Activated CD4-positive, CD25-positive, alpha-beta regulatory T cell treated with anti-CD3 and anti-CD28 coated beads, Interleukin-2, amount 50 U/mL, for 72 hours (primary cell): Measurements from ENCODE around the gene TREML4.
"Not testable (repeated sequence)": the region's sequence is repeated elsewhere in the genome, so short reads cannot be mapped to it uniquely, and the experiment has no call there.

Experiments
- DNase-seq: peaks from one replicate; pipeline ENCODE4 v3.0.0; 2021

The TREML4 gene

DNA sequence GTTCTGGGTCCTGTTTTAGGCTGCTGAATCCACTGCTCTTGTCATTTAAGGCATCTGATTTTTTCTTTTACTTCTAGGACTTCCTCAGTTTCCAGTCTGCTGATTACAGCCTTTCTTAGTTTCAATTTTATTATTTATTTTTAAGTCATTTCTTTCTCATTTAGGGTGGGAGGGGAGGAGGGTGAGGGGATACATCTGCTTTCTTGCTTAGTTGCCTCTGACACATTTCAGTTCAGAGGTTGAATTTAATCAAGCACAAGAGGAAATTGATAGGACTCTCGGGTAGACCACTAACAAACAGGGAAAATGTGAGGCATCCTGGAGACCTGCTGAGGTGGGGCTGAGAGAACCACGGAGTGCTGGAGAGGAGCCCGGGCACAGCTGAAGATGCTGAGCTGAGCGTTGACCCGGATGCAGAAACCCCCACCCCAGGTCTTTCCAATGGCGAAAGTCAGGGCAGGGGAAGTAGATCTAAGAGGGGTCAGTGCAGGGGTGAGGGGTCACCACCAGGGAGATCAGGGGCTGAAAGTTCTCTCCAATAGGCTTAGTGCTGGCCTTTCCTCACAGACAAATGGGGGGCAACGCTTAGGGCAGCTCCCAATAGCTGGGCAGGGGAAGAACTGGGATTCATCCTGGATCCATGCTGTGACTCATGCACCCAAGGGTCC, 19.6 kb upstream of the TREML4 start:
- no peak for DNase-seq

DNA sequence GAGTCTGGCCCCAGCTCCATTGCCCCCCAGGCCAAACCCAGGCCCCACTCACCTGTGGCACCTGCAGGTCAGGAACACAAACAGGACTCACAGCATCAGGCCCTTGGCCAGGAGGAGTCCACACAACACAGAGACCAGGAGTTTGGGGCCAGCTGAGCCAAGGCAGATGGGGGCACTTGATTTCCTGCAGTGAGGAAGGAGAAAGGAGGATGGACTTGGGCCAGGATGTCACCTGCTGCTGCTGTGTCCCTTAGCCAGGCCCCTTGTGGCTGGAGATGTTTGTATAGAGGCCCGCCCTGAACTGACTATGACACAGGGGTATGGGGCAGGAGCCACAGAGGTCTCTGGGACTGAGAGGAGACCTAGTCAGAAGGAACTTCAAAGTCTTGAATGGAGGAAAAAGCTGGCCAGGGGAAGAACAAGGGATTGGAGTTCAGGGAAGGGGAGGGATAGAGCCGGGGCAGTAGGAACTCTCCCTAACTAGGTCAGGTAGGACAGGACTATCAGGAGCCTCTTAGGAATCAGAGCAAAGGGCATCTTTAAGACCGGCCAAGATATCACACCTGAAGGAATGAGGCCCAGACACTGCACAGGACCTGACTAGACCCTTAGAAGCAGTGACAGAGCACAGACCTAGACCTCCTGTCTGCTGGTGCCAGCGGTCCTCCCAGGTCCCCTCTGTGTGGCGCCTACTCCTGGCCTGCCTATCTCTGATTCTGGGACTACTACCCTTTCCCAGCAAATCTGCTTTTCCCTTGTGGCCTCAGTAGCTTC, 18.4 kb upstream of the TREML4 start:
- no peak for DNase-seq

DNA sequence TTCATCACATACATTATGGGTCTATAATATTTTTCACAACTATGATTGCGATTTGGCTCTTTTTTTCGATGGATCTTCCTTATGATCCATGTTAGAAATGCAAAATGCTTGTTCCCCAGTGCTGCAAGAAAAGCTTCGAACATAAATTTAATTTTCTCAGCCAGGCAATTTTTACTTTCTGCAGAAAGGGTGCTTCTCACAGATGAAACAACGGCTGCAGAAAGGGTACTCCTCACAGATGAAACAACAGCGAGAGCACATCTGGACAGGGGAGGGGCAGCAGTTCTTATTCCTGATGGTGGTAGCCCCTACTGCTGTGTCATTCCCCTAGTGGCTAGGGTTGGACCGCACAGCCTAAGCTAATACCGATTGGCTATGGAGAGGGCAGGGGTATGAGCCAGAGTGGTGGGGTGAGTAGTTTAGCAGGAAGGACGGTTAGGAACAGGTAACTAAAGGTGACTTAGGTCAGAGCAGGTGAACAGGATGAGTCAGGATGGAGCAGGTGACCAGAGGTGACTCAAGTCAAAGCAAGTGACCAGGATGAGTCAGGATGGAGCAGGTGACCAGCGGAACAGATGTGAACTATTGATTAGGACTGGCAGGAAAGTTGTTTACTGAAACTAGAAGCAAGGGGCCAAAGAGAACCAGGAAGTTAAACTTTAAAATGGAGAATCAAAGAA, 13.4 kb upstream of the TREML4 start:
- no peak for DNase-seq

DNA sequence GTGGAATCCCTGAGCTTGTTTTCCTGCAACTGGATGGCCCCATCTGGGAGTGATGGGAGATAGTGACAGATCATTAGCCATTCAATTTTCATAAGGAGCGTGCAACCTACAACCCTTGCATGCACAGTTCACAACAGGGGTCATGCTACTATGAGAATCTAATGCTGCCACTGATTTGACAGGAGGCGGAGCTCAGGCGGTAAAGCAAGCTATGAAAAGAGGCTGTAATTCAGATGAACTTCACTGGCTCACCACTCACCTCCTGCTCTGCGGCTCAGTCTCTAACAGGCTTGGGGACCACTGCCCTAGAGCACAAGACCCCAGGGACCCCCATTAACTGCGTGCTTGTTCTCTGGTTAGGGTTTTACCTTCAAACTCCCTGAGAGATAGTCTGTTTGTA, 12.4 kb upstream of the TREML4 start:
- no peak for DNase-seq

DNA sequence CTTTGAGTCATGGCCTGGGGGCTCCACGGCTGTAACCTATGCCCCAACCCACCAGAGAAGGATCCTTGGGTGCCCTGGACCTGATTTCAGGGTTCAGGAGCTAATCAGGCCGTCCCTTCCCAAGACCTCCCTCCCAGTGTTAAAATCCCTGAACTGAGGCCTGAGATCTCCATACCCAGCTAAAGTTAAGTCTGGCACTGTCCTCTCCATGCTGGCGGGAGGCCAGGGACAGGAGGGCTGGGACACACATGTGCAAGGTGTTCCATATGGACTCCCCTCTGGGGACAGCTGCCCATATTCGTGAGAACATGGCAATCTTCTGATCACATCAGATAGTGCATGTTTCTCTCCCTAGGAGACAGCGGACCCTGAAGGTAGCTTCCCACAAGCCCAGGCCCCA, 11.5 kb upstream of the TREML4 start:
- no peak for DNase-seq

GRCh38 chr6:41222045-41222444, 6.1 kb upstream of the TREML4 start:
- no peak for DNase-seq

- no peak for DNase-seq
Observed at GRCh38 chr6:41222513-41222912, 5.6 kb upstream of the TREML4 start.

DNA sequence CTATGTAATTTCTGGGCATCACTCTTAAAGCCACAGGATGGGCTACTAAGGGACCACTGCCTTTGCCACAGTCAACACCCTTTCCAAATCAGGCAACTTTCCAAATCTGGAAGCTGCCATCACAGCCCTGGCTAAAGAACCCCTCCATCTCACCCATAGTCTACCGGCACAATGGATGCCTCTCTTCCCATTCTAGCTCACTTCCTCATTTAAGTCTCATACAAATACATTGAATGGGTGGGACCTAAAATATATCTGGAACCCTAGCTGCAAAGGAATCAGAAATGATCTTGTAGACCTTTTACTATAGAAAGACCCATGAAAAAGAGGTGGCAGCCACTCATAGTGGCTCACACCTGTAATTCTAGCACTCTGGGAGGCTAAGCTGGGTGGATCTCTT, 3.3 kb upstream of the TREML4 start:
- no peak for DNase-seq

DNA sequence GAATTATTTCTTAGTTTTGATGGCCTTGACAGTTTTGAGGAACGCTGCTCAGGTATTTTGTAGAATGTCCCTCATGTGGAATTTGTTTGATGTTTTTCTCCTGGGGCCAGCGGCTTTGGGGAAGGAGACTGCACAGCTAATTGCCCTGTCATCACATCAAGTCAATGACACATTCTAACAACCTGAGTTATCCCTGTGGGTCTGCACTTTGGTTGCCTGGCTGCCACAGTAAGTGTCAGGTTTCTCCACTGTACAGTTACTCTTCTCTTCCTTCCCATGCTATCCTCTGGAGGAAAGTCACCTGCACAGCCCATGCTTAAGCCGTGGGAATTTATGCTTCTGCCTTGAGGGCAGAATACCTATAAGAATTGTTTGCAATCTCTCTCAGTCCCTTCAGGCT, 1.4 kb upstream of the TREML4 start:
- DNase-seq, result no peak

DNA sequence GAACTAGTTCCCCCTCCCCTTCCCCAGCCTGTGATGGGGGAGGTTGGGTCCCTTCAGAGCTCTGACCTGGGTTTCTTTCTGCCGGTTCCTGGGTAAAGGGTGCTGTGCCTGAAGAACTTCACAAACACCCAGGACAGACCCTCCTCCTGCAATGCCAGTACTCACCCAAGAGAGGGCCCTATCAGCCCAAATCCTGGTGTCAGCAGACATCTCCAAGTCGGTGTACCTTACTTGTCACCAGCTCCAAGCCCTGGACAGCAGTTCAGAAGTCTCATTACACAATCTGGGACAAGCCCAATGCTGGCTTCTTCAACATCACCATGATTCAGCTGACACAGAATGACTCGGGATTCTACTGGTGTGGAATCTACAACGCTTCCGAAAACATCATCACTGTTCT, 467 bp downstream of the TREML4 start:
- DNase-seq, result no peak

DNA sequence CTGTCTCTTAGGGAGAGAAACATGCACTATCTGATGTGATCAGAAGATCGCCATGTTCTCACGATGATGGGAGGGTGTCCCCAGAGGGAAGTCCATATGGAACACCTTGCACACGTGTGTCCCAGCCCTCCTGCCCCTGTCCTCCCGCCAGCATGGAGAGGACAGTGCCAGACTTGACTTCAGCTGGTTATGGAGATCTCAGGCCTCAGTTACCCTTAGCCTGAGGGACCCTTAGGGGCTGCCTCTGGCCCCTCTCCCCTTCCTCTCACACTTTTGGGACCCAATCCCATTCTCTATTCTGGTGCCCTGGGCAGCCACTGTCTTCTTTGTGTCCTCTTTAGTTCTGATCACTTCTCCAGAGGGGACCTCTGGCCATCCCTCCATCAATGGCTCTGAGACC, 1.6 kb downstream of the TREML4 start:
- DNase-seq, result no peak

- no peak for DNase-seq
Observed at GRCh38 chr6:41231246-41231645, 3.1 kb downstream of the TREML4 start.

- no peak for DNase-seq
Observed at GRCh38 chr6:41232667-41233066, 4.5 kb downstream of the TREML4 start.

GRCh38 chr6:41236276-41236675, 8.1 kb downstream of the TREML4 start:
- DNase-seq, result no peak

GRCh38 chr6:41237128-41237527, 9.0 kb downstream of the TREML4 start:
- no peak for DNase-seq

DNA sequence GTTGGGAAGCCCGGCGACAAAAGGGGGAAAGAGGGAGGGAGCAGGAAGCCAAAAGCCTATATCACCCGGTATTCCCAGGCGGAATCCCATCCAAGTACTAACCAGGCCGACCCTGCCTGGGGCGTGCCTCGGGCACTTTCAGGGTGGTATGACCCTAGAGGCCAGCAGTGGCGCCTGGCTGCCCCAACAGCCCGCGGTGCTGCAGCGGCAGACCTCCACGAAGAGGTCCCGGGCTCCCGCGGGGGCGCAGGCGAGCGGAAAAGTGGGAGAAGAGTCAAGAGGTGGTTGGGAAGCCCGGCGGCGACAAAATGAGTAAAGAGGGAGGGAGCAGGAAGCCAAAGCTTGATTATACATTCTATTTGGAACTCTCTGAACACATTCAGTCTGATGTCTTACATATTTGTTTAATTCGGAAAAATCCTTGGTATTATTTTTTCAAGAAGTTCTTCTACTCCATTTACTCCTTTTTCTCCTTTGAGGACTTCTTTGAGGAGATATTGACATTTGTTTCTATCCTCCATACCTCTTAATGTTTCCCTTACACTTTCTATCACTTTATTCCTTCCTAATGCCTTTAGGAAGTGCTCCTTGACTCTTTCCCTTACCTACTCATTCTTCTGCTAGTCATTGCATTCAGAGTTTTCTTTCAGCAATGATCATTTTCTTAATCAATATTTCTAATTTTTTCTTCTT, 11.5 kb downstream of the TREML4 start:
- DNase-seq, result no peak

GRCh38 chr6:41246529-41246928, 18.4 kb downstream of the TREML4 start:
- not testable (repeated sequence) for DNase-seq

- no peak for DNase-seq
Observed at GRCh38 chr6:41247288-41247865, 19.2 kb downstream of the TREML4 start.

GRCh38 chr6:41247882-41248705, 19.9 kb downstream of the TREML4 start:
- DNase-seq, result no peak

GRCh38 chr6:41252401-41253169, 24.4 kb downstream of the TREML4 start:
- DNase-seq, result no peak

GRCh38 chr6:41255110-41255509, 27.0 kb downstream of the TREML4 start:
- DNase-seq, result no peak
